NCI-H1048 (cell line): ENCODE results near the gene TFCP2.
"Not testable (repeated sequence)": the region's sequence is repeated elsewhere in the genome, so short reads cannot be mapped to it uniquely, and the experiment has no call there.

ENCODE experiments used
- DNase-seq: peaks from one replicate; lab custom pipeline; 2025; lab: John Stamatoyannopoulos, UW

TFCP2 gene

GRCh38 chr12:51172515-51173431 lies at the start of gene TFCP2:
Gene TFCP2 (minus strand): TSS chr12:51173135. CDS start chr12:51172422, 713 bp downstream.
- DNase-seq: no peak

- no peak for DNase-seq
Observed at GRCh38 chr12:51222461-51222860, 49.5 kb upstream of the TFCP2 start.

- DNase-seq: not testable (repeated sequence)
Observed at GRCh38 chr12:51219857-51220256, 46.9 kb upstream of the TFCP2 start.

GRCh38 chr12:51219322-51219721 lies 46.4 kb upstream of the TFCP2 start:
- DNase-seq: no peak

- no peak for DNase-seq
Observed at GRCh38 chr12:51218607-51219161, 45.7 kb upstream of the TFCP2 start.

GRCh38 chr12:51217968-51218606 lies 45.2 kb upstream of the TFCP2 start, which contains the start of gene POU6F1:
Gene POU6F1 (minus strand): TSS chr12:51218062. CDS start chr12:51206836, 11,226 bp downstream.
- peak; percentile 53 for DNase-seq

- DNase-seq: no peak
Observed at GRCh38 chr12:51217133-51217967, 44.4 kb upstream of the TFCP2 start.

GRCh38 chr12:51216642-51217041 lies 43.7 kb upstream of the TFCP2 start:
- no peak for DNase-seq

- DNase-seq: no peak
Observed at GRCh38 chr12:51214895-51215294, 42.0 kb upstream of the TFCP2 start.

GRCh38 chr12:51210690-51211395 lies 37.9 kb upstream of the TFCP2 start:
- no peak for DNase-seq

- DNase-seq: no peak
Observed at GRCh38 chr12:51209259-51209658, 36.3 kb upstream of the TFCP2 start.

- no peak for DNase-seq
Observed at GRCh38 chr12:51208016-51208660, 35.2 kb upstream of the TFCP2 start.

- no peak for DNase-seq
Observed at GRCh38 chr12:51205350-51205749, 32.4 kb upstream of the TFCP2 start.

- no peak for DNase-seq
Observed at GRCh38 chr12:51202718-51203117, 29.8 kb upstream of the TFCP2 start.

GRCh38 chr12:51200806-51201205 lies 27.9 kb upstream of the TFCP2 start:
- DNase-seq: no peak

GRCh38 chr12:51200156-51200555 lies 27.2 kb upstream of the TFCP2 start:
- no peak for DNase-seq

GRCh38 chr12:51199366-51199945 lies 26.5 kb upstream of the TFCP2 start:
- DNase-seq: no peak

GRCh38 chr12:51198568-51199365 lies 25.8 kb upstream of the TFCP2 start:
- no peak for DNase-seq

GRCh38 chr12:51197736-51198567 lies 25.0 kb upstream of the TFCP2 start:
- DNase-seq: no peak
